Activated T-helper 1 cell treated with Interleukin-2 at 50 U/mL for 16 hours (primary cell): Measurements from ENCODE around the gene CHIT1.

Experiments
- DNase-seq: peaks from one replicate; pipeline ENCODE4 v3.0.0-alpha.2; 2020; ENCODE audit warnings: low read depth

The CHIT1 gene

DNA sequence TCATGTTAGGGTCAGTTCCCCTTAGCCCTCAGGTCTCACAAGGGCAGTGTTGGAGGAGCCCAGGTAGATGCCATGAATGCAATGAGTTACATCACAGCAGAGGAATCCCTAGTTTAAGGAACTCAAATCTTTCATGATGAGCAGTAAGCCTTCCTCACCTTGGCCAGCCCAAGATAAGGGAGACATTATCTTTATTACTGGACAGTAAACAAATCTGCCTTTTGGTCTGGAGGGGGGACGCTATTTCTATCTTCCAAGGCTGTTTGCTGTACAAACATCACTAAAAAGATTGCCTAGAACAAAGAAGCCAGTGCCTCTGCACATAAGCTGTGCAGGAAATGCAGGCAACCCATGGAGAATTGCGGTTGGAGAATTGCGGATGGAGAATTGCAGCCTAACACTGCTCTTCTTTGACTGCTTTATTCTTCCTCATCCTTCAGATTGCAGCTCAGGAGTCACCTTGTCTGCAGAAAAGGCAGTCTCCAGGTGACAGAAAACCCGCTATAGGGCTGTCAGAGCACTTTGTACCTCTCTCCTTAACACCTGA, 40.7 kb downstream of the CHIT1 start:
- no peak for DNase-seq

DNA sequence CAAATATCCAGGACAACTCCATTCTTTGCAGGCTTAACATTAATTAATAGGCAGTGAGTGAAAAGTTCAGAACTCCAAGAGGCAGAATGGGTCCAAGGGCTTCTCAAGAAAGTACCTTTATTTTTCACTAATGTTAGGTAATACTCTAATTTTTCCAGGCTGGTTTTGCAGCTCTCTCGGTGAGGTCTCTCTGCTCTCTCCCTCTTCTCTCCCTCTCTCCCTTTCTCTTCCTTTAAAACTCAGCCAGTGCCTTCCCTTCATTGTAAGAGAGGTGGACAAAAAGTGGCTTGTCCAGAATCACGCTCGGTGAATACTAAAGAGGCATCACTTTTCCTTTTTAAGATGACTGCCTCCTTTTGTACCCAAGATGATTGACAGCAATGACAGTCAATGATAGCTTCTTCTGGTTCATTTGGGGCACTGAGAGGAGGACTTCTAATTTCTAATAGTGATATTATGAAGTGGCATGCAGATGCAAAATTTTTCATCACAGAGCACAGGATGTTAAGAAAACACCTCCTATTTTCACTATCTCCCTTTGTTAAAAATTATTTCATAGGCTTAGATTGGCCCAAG, 41.7 kb downstream of the CHIT1 start:
- no peak for DNase-seq

- no peak for DNase-seq
Measured at GRCh38 chr1:203187304-203187685, 42.2 kb downstream of the CHIT1 start.

GRCh38 chr1:203186446-203187303, 42.8 kb downstream of the CHIT1 start, which contains the start of gene CHI3L1:
Gene CHI3L1, minus strand, starts transcription at chr1:203186704. Its CDS starts 81 bp downstream, at chr1:203186623.
- no peak for DNase-seq

DNA sequence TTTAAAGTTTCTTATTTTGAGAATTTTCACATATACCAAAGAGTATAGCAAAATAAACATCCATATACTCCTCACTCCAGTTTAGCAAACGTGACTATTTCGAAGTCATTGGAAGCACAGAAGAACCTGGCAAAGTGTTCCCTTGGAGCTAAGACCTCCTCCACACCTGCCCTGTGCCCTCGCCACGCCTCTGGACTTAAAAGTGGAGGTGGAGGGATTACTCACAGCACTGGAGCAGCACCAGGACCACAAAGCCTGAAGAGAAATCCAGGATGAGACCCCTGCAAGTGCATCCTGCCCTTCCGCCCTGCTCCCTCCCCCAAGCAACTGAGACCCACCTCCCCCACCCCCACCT, 43.4 kb downstream of the CHIT1 start:
- no peak for DNase-seq

DNA sequence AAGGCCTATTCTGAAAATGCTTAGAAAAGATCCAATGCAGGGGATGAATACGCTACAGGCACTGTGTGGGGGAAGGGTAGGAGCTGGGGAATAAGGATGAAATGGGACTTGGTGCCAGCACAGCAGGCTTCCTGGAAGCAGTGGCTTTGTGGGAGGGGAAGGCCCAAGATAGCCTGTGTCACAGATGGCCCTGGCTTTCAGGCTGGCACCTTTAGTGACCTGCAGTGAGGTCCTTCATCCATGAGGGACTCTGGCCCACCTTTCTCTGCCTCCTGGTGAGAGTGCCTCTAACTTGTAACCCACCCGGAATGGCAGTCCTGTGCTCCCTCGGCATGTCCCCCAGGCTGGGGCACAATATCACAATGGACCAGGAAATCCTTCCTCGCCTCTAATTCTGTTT, 43.9 kb downstream of the CHIT1 start:
- DNase-seq: no peak

DNA sequence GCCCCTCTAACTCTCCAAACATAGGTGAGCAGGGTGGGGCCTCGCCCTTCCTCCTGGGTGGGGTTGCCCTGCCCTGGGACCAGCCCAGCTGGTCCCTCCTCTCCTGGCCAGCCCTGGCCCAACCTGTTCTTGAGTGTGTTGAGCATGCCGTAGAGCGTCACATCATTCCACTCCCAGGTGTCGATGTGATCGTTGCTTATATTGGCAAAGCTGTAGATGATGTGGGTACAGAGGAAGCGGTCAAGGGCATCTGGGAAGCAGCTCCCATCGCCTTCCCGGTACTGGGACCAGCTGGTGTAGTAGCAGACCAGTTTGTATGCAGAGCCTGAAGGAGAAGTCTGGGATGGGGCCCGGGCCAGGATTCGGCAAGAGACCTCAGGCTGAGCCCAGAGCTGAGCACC, 44.4 kb downstream of the CHIT1 start:
- DNase-seq: no peak

DNA sequence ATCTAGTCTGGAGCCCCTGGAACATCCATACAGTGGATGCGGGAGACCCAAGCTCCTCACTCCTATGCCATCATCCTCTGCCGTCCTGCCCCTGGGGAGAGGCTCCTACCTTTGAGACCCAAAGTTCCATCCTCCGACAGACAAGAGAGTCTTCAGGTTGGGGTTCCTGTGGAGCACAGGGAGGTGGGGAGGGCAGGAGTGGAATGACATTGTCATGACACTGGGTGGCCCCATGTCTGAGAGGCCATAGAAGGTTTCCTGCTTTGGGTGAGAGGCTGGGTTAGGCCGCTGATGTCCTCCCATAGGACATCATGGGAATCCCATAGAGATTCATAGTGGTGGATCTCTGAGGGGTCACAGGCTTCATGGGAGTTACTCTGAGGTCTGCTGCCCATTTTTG, 45.0 kb downstream of the CHIT1 start:
- DNase-seq: no peak

DNA sequence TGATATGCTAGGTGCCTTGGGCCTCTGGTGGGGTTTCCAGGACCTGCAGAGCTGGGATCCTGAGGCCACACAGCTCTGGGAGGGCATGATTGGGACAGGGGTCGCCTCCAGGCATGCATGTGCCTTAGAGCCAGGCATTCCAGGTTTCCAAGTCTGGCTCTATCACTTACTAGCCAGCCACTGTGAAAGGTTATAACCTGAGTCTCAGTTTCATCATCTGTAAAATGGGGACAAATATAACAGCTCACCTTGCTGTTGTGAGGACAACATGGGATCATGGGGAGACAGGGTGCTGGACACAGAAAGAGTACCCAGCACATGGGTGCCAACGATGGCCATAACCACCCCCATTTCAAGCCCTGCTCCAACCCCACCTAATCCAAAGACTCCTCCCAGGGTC, 45.6 kb downstream of the CHIT1 start:
- DNase-seq: no peak

DNA sequence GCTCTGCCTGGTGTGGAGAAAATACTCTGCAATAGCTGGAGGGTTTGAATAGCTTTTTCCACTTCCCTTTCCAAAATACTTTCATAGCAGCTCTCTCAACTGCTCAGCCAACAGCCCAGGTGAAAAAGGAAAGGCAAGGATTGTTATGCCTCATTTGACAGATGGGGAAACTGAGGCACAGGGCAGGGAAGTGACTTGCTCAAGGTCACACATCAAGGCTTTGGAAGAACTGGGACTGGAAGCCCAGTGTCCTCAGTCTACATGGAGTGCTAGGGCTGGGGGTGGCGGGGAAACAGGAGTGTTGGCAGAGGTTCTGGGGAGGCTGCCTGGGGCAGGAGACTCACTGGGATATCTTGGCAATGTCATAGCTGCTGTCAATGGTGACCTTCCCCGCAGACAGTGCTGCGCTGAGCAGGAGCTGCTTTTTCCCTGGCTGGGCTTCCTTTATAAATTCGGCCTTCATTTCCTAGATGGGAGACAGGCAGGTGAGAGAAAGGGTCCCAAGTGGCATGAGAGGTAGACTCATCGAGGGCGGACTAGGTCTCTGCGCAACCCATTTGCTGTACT, 47.0 kb downstream of the CHIT1 start:
- DNase-seq: no peak

- DNase-seq: no peak
Measured at GRCh38 chr1:203181586-203182386, 47.7 kb downstream of the CHIT1 start.

DNA sequence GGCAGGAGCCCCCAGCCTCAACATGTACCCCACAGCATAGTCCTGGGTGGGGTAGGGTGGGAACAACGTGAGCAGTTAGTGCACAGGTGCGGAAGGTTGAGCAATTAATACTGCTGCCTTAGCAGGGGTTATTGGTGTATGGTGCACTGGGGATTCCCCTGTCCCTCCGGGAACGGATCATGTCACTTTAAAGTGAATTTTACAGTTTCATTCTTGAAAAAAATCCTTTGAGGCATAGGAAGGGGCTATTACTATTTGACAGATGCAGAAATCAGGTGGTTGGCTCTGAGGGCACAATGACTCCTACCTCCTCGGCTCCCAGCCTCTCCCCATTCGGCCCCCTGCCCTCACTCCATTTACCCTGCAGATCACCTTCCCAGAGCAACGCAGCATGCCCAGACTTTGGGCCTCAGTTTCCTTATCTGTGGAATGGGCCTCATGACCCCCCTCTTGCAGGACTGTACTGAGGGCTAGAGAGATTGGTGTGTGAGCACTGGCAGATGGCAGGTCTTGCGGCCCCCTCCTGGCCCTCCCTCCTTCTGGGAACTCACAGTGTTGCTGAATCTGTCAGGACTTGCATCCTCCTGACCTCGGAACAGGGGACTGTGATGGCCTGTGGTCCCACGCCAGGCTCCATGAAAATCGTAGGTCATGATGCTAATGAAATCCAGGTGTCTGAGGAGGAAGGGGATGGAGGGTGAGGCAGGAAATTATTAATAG, 48.7 kb downstream of the CHIT1 start:
- DNase-seq: no peak

- DNase-seq: no peak
Measured at GRCh38 chr1:203179667-203180005, 49.8 kb downstream of the CHIT1 start.

GRCh38 chr1:203178821-203179666, 50.4 kb downstream of the CHIT1 start:
- DNase-seq: no peak

DNA sequence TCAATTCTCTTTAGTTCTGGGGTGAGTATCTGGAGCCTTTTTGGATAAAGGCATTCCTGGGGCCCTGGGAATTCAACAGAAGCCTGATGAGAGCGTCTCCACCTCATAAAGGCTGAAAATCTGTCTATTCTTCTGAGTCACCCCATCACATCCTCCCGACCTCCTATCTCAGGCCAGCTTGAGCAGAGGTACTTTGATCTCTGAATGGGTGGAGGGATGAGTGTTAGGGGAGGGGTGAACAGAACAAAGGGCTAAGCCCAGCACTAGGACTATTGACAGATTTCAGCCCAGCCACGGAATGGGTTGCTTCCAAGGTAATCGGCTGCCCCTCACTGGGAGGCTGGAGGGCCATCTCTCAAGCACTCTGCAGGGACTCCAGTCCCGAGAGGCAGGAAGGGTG, 51.4 kb downstream of the CHIT1 start:
- no peak for DNase-seq

DNA sequence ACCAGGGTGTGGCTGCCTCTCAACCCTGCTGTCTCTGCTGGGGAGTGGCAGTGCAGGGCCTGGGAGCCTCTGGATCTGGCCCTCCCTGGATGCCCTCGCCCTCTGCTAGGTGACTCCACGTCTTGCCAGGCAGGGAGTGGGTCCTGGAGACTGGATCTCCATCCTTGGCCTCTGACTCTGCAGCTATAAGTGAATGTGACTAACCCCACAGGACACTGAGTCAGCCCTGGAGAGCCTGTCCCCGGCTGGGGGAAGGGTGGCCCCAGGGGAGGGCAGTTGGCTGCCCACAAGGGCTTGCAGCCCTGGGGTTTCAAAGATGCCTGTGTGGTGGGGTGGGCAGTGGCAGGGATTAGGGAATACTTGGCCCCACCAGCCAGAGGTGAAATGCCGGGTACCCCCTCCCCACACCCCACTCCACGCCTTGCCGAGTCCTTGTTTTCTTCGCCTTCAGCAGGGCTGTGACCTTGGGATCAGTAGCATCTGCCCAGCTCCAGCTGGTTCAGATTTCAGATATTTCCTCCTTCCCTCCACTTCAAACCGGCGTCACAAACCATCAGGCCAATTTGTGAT, 51.9 kb downstream of the CHIT1 start:
- no peak for DNase-seq

- no peak for DNase-seq
Measured at GRCh38 chr1:203177036-203177405, 52.5 kb downstream of the CHIT1 start.

- DNase-seq: no peak
Measured at GRCh38 chr1:203176273-203177035, 53.0 kb downstream of the CHIT1 start.

DNA sequence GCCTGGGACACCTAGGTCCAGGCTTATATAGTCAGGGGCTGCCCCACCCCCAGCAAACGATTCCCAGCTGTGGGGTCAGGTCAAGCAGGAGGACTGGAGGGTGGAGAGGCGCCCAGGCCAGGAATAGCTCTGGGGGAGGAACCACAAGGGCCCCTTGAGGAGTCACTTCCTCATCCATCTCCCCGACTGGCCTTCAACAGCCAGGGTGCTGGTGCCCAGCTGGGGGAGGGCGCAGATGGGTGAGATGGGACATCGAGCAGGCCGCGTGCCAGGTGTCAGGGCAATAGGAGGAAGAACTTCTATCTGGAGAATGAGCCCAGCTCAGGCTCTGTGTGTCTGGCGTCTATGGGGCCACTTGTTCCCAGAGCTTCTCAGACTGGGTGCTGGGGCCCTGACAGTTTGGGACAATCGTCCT, 53.6 kb downstream of the CHIT1 start:
- DNase-seq: no peak
